Loucy (cell line): ENCODE results near the gene GPX3.

Experiments used
- EZH2phosphoT487 ChIP-seq: fragments of 200-600 bp; IDR thresholded peaks from 2 replicates; pipeline ENCODE4 v1.6.1; 2018; ENCODE audit warnings: antibody characterized with exemption, mild to moderate bottlenecking, moderate library complexity, borderline replicate concordance
- TF ChIP-seq, protein P1 (sequence below): fragments of 200-600 bp; sonication (generic); conservative IDR thresholded peaks from 2 replicates; pipeline ENCODE4 v1.5.1; 2014; ENCODE audit warnings: mild to moderate bottlenecking, antibody characterized with exemption, low read length

DNA sequence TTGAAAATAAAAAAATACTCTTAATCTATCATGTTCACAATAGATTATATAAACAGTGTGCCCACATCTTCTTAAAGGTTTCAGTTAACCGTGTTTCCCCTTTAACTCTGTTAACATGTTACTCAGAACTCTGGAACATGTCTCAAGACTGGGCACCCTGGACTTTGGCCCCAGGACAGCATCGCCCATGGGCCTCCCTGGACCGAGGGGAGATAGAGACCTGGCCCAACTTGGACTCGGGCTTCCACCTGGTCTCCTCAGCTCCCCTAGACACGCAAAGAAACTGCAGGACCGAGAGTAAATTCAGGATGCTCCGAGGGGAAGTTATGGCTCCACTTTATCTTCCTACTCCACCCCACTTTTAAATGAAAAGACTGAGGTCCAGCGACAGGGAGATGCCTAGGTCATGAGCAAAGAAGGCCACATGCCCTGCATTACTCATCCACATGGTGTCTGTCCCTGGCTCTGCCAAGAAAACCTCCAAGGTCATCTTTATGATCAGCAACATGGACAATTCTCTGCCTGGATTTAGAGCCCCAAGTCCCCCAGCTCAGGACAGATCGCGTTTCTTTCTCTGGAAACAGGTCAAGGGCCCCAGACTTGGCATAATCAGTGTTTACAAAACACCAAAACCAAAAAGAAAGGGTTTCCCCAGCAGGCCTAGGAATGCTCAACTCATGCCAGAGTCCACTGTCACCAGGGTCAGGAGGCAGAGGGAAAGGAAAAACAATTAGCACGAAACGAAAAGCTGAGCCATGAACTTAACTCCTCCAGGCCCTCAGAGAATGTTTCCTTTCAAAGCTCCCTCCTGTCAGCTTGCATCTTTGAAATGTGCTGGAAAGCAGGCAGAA is 17.4 kb downstream of the GPX3 start:
- TF ChIP-seq, protein P1, sequence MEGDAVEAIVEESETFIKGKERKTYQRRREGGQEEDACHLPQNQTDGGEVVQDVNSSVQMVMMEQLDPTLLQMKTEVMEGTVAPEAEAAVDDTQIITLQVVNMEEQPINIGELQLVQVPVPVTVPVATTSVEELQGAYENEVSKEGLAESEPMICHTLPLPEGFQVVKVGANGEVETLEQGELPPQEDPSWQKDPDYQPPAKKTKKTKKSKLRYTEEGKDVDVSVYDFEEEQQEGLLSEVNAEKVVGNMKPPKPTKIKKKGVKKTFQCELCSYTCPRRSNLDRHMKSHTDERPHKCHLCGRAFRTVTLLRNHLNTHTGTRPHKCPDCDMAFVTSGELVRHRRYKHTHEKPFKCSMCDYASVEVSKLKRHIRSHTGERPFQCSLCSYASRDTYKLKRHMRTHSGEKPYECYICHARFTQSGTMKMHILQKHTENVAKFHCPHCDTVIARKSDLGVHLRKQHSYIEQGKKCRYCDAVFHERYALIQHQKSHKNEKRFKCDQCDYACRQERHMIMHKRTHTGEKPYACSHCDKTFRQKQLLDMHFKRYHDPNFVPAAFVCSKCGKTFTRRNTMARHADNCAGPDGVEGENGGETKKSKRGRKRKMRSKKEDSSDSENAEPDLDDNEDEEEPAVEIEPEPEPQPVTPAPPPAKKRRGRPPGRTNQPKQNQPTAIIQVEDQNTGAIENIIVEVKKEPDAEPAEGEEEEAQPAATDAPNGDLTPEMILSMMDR: no peak
- TF ChIP-seq EZH2phosphoT487: no peak
